Esophagus squamous epithelium (tissue), 4 donors: ENCODE measurements around the gene TOPAZ1.

ENCODE experiments used
- POLR2A ChIP-seq, 4 donors: fragments of 450-650 bp; IDR thresholded peaks; one replicate each; pipeline ENCODE4 v1.6.1; 2017; ENCODE audit warnings: antibody characterized with exemption in 4 of 4, mild to moderate bottlenecking in 4 of 4, moderate library complexity in 3 of 4
- TF ChIP-seq, protein P1 (sequence below), 6 experiments: fragments of 450-650 bp in 4 of 6; fragments of 200-600 bp in 2 of 6; sonication (generic) in 2 of 6; IDR thresholded peaks; one replicate each; pipeline ENCODE4 v1.5.1; 2016 to 2019; ENCODE audit warnings: antibody characterized with exemption in 6 of 6, mild to moderate bottlenecking in 4 of 6, moderate library complexity in 4 of 6

DNA sequence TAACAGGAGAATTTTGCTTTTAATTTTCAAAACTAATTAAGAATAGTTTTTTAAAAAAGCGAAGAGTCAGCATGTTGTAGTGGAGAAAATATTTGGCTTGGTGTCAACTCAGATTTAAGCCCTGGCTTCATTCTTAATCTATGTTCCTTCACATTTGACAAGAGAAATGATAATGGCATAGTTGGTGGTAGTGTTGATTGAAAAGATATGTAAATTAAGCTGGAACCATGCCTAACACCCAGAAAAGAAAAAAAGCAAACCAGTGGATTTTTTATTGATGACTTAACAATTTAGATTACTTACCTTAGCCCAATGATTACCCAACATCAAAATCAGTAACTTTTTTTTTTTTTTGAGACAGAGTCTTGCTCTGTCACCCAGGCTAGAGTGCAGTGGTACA is 124.3 kb downstream of the TOPAZ1 start:
- TF ChIP-seq, protein P1, sequence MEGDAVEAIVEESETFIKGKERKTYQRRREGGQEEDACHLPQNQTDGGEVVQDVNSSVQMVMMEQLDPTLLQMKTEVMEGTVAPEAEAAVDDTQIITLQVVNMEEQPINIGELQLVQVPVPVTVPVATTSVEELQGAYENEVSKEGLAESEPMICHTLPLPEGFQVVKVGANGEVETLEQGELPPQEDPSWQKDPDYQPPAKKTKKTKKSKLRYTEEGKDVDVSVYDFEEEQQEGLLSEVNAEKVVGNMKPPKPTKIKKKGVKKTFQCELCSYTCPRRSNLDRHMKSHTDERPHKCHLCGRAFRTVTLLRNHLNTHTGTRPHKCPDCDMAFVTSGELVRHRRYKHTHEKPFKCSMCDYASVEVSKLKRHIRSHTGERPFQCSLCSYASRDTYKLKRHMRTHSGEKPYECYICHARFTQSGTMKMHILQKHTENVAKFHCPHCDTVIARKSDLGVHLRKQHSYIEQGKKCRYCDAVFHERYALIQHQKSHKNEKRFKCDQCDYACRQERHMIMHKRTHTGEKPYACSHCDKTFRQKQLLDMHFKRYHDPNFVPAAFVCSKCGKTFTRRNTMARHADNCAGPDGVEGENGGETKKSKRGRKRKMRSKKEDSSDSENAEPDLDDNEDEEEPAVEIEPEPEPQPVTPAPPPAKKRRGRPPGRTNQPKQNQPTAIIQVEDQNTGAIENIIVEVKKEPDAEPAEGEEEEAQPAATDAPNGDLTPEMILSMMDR (IDR thresholded peaks at IDR 0.05), result no peak
- no peak for TF ChIP-seq POLR2A (IDR thresholded peaks at IDR 0.05)
